OCI-LY7 (cell line): ENCODE measurements around the gene SDHC. TPM values are rescaled to one million over a fixed set of nuclear protein-coding genes. Genes with fewer than 3 reads are reported as not detected.

Experiments
- BruUV-seq: library from RNA; stranded (reverse); fragments of 400-500 nt; replicated peaks from 2 replicates; lab custom pipeline; 2021; lab: Mats Ljungman, UMichigan
- CTCF ChIA-PET: fragments of 300-600 bp; sonication (Branson Sonifier 250); formaldehyde crosslinking; loops from one replicate; lab custom pipeline; 2022; ENCODE audit warnings: antibody characterized with exemption; ENCODE audit not compliant: unreplicated experiment; lab: Charles Lee
- POLR2A ChIA-PET: fragments of 300-600 bp; sonication (Branson Sonifier 250); formaldehyde crosslinking; loops from one replicate; lab custom pipeline; 2022; ENCODE audit warnings: antibody characterized with exemption; lab: Charles Lee
- DNase-seq: peaks from one replicate; pipeline ENCODE4 v3.0.0-alpha.2; 2015; ENCODE audit warnings: low spot score
- H2AFZ ChIP-seq: fragments of 200-600 bp; sonication (generic), shearing (Covaris generic); 2 replicates; pipeline ENCODE4 v1.6.1; 2014; ENCODE audit warnings: mild to moderate bottlenecking, antibody characterized with exemption, low read length, moderate library complexity
- H3K27ac ChIP-seq: fragments of 200-600 bp; sonication (generic); 2 replicates; pipeline ENCODE4 v1.5.1; 2014; ENCODE audit warnings: mixed run types, low read depth, mild to moderate bottlenecking, moderate library complexity, low read length, inconsistent platforms; ENCODE audit not compliant: poor library complexity, severe bottlenecking
- H3K36me3 ChIP-seq: fragments of 200-600 bp; sonication (generic); 2 replicates; pipeline ENCODE4 v1.6.1; 2014; ENCODE audit warnings: mild to moderate bottlenecking, antibody characterized with exemption, low read length, moderate library complexity, mixed read lengths; ENCODE audit not compliant: insufficient read depth
- H3K4me1 ChIP-seq: fragments of 200-600 bp; sonication (generic); 2 replicates; pipeline ENCODE4 v1.5.1; 2014; ENCODE audit warnings: mild to moderate bottlenecking, low read length; ENCODE audit not compliant: insufficient read depth, poor library complexity, severe bottlenecking
- H3K4me2 ChIP-seq: fragments of 200-600 bp; sonication (generic); 2 replicates; pipeline ENCODE4 v1.6.1; 2014; ENCODE audit warnings: mild to moderate bottlenecking, low read length
- H3K4me3 ChIP-seq: fragments of 200-600 bp; sonication (generic); 2 replicates; pipeline ENCODE4 v1.5.1; 2014; ENCODE audit warnings: mild to moderate bottlenecking, low read depth, low read length; ENCODE audit not compliant: poor library complexity, severe bottlenecking
- H3K79me2 ChIP-seq: fragments of 200-600 bp; sonication (generic); 2 replicates; pipeline ENCODE4 v1.6.1; 2016; ENCODE audit warnings: low read depth, mild to moderate bottlenecking, low read length, moderate library complexity, mixed read lengths; ENCODE audit not compliant: insufficient read depth
- H3K9me2 ChIP-seq: fragments of 200-600 bp; sonication (generic); 2 replicates; pipeline ENCODE4 v1.6.1; 2016; ENCODE audit warnings: mild to moderate bottlenecking, low read length, mixed read lengths; ENCODE audit not compliant: insufficient read depth
- H3K9me3 ChIP-seq: fragments of 200-600 bp; sonication (generic); 2 replicates; pipeline ENCODE4 v1.6.1; 2014; ENCODE audit warnings: mild to moderate bottlenecking, mixed run types, low read length, mixed read lengths
- H4K20me1 ChIP-seq: fragments of 200-600 bp; sonication (generic); 2 replicates; pipeline ENCODE4 v1.6.1; 2014; ENCODE audit warnings: mild to moderate bottlenecking, antibody characterized with exemption, low read length, moderate library complexity, mixed read lengths; ENCODE audit not compliant: insufficient read depth
- EZH2phosphoT487 ChIP-seq: fragments of 200-600 bp; sonication (generic); IDR thresholded peaks from 2 replicates; pipeline ENCODE4 v1.6.1; 2018; ENCODE audit warnings: low read depth, borderline replicate concordance, mild to moderate bottlenecking, mixed run types, antibody characterized with exemption, low read length, moderate library complexity, mixed read lengths
- intact Hi-C: fragments of 100-400 bp; cut with micrococcal nuclease; formaldehyde crosslinking; loops from one replicate; pipeline ENCODE4 v1.10.0; 2022; ENCODE audit not compliant: unreplicated experiment
- total RNA-seq, 2 experiments: library from RNA; depleted of rRNA in 1 of 2; stranded (reverse); fragments of >200 nt in 1 of 2; shearing (Covaris generic) in 1 of 2; gene quantifications; 2 replicates each; pipeline ENCODE4 v1.2.3, GENCODE V29; 2014 to 2022
- TF ChIP-seq, protein P1 (sequence below): fragments of 200-600 bp; sonication (generic); conservative IDR thresholded peaks from 2 replicates; pipeline ENCODE4 v1.5.1; 2014; ENCODE audit warnings: mild to moderate bottlenecking, antibody characterized with exemption, low read length, moderate library complexity, mixed read lengths

The SDHC gene
- total RNA-seq, 2 experiments from 2014 or later, result 20.6 to 175 TPM

- Histone ChIP-seq H3K9me3 (no peaks in the 10 kb centered on the region), H2AFZ (no peak within 1 kb of the TSS), H4K20me1 (no peaks in the 10 kb centered on the region), H3K4me1 (peaks cover 24% of the 10 kb centered on the region), H3K4me3 (no peak within 1 kb of the TSS), H3K36me3 (no peaks in the 10 kb centered on the region), H3K79me2 (peaks cover 9% of the 10 kb centered on the region), H3K9me2 (no peaks in the 10 kb centered on the region), H3K27ac (no peak within 1 kb of the TSS), H3K4me2 (no peak within 1 kb of the TSS)
- no peak for DNase-seq
- ChIA-PET CTCF (no interaction called here), POLR2A (no interaction called here)
- no TSS peak for BruUV-seq
- intact Hi-C loops, result loop anchor here (5.0 kb wide), 1 partner anchor 72 kb away; no protein-coding TSS in a partner anchor
- TF ChIP-seq, protein P1, sequence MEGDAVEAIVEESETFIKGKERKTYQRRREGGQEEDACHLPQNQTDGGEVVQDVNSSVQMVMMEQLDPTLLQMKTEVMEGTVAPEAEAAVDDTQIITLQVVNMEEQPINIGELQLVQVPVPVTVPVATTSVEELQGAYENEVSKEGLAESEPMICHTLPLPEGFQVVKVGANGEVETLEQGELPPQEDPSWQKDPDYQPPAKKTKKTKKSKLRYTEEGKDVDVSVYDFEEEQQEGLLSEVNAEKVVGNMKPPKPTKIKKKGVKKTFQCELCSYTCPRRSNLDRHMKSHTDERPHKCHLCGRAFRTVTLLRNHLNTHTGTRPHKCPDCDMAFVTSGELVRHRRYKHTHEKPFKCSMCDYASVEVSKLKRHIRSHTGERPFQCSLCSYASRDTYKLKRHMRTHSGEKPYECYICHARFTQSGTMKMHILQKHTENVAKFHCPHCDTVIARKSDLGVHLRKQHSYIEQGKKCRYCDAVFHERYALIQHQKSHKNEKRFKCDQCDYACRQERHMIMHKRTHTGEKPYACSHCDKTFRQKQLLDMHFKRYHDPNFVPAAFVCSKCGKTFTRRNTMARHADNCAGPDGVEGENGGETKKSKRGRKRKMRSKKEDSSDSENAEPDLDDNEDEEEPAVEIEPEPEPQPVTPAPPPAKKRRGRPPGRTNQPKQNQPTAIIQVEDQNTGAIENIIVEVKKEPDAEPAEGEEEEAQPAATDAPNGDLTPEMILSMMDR, result no peak
- TF ChIP-seq EZH2phosphoT487, result no peak
Observed at GRCh38 chr1:161309868-161310267, 4.3 kb upstream of the SDHC start, which contains the start of gene MPZ. Gene MPZ (minus strand): TSS chr1:161309968. CDS start chr1:161309905, 63 bp downstream.

- H4K20me1 ChIP-seq, result no peaks in the 10 kb centered on the region; the same call in 1 of the 2 replicates
- no peaks in the 10 kb centered on the region for H3K36me3 ChIP-seq
- no peak overlapping the region for H2AFZ ChIP-seq
- no peaks in the 10 kb centered on the region for H3K9me3 ChIP-seq
- H3K27ac ChIP-seq, result no peak overlapping the region
- POLR2A ChIA-PET, result interaction anchor here (0.6 to 0.7 kb wide), 2 partner anchors 108 to 475 kb away, joined by 3 to 5 read pairs; no protein-coding TSS in a partner anchor
- no peak for DNase-seq
- BruUV-seq, result no TSS peak
- no peak overlapping the region for H3K4me3 ChIP-seq
- CTCF ChIA-PET, result no interaction called here
- no peak overlapping the region for H3K4me2 ChIP-seq
- TF ChIP-seq EZH2phosphoT487, result no peak
- TF ChIP-seq, protein P1, result no peak
- peaks cover 15% of the 10 kb centered on the region for H3K79me2 ChIP-seq
- H3K4me1 ChIP-seq, result peaks cover 33% of the 10 kb centered on the region
- no peaks in the 10 kb centered on the region for H3K9me2 ChIP-seq
- intact Hi-C loops, result no loop called here
Observed at GRCh38 chr1:161311595-161312181, 2.5 kb upstream of the SDHC start.
